Stromal cell of bone marrow (primary cell): ENCODE measurements around the gene ATP2B3.

Source experiments
- DNase-seq: peaks from one replicate; pipeline ENCODE4 v3.0.0-alpha.2; 2012; ENCODE audit warnings: low read depth

ATP2B3 gene

GRCh38 chrX:153572601-153573000, 55.2 kb downstream of the ATP2B3 start:
- DNase-seq, result no peak

- no peak for DNase-seq
Measured at GRCh38 chrX:153573984-153574383, 56.5 kb downstream of the ATP2B3 start.

GRCh38 chrX:153576239-153576870, 58.9 kb downstream of the ATP2B3 start:
- no peak for DNase-seq

- no peak for DNase-seq
Measured at GRCh38 chrX:153576961-153577360, 59.5 kb downstream of the ATP2B3 start.

GRCh38 chrX:153578200-153578835, 60.9 kb downstream of the ATP2B3 start:
- DNase-seq, result no peak

- no peak for DNase-seq
Measured at GRCh38 chrX:153578889-153579288, 61.4 kb downstream of the ATP2B3 start.

- DNase-seq, result no peak
Measured at GRCh38 chrX:153580700-153581386, 63.4 kb downstream of the ATP2B3 start.

GRCh38 chrX:153582896-153583295, 65.5 kb downstream of the ATP2B3 start:
- DNase-seq, result no peak

GRCh38 chrX:153583433-153583832, 66.0 kb downstream of the ATP2B3 start:
- no peak for DNase-seq

- no peak for DNase-seq
Measured at GRCh38 chrX:153585827-153586226, 68.4 kb downstream of the ATP2B3 start.

- DNase-seq, result no peak
Measured at GRCh38 chrX:153587342-153587741, 69.9 kb downstream of the ATP2B3 start.

- DNase-seq, result no peak
Measured at GRCh38 chrX:153588021-153588781, 70.8 kb downstream of the ATP2B3 start.

GRCh38 chrX:153588782-153589446, 71.5 kb downstream of the ATP2B3 start:
- no peak for DNase-seq

- DNase-seq, result no peak
Measured at GRCh38 chrX:153590961-153591956, 73.8 kb downstream of the ATP2B3 start.

GRCh38 chrX:153592091-153592833, 74.8 kb downstream of the ATP2B3 start:
- DNase-seq, result no peak

- DNase-seq, result no peak
Measured at GRCh38 chrX:153592966-153593688, 75.7 kb downstream of the ATP2B3 start.

GRCh38 chrX:153593811-153594500, 76.5 kb downstream of the ATP2B3 start:
- no peak for DNase-seq

GRCh38 chrX:153595387-153595786, 77.9 kb downstream of the ATP2B3 start:
- DNase-seq, result no peak
